ENCODE results near the gene MPLKIP.
"Not testable (repeated sequence)": the region's sequence is repeated elsewhere in the genome, so short reads cannot be mapped to it uniquely, and the experiment has no call there.

Gene MPLKIP

DNA sequence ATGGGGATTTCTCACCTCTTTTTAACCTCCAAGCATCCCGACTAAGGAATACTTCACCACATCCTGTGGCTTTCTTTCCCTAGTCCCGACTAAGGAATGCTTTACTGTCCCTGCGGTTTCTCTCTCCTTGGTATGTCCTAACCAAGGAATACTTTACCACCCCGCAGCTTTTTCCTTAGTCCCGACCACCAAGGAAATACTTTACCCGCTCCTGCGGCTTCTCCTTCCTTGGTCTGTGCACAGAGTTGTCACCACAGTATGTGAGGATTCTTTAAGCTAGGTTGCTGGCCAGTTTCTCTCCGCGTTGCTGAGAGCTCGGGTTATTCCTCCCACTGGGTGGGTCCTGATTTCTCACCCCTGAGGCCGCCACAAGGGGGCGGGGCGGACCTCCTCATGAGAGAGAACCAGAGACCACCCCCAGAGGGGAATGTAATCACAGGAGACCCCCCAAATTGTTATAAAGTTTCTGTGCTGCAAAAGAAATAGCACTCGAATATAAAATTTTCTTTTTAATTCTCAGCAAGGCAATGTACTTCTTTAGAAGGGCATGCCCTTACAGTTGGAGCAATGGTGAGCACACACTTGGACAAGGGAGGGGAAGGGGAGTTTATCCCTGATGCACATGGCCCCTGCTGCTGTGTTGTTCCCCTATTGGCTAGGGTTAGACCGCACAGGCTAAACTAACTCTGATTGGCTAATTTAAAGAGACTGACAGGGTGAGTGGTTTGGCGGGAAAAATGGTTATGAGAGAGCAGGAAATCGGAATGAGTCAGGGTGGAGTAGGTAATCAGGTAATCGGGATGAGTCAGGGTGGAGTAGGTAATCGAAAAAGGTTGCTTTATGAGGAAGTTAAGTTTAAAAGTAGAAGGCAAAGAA, 13.2 kb upstream of the MPLKIP start:
- peak overlapping the region in 1 of 3 experiments; percentile 1 for H3K27ac Mint-ChIP-seq
- TF ChIP-seq, protein P1, sequence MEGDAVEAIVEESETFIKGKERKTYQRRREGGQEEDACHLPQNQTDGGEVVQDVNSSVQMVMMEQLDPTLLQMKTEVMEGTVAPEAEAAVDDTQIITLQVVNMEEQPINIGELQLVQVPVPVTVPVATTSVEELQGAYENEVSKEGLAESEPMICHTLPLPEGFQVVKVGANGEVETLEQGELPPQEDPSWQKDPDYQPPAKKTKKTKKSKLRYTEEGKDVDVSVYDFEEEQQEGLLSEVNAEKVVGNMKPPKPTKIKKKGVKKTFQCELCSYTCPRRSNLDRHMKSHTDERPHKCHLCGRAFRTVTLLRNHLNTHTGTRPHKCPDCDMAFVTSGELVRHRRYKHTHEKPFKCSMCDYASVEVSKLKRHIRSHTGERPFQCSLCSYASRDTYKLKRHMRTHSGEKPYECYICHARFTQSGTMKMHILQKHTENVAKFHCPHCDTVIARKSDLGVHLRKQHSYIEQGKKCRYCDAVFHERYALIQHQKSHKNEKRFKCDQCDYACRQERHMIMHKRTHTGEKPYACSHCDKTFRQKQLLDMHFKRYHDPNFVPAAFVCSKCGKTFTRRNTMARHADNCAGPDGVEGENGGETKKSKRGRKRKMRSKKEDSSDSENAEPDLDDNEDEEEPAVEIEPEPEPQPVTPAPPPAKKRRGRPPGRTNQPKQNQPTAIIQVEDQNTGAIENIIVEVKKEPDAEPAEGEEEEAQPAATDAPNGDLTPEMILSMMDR (IDR thresholded peaks at IDR 0.05; ENCODE audit: unreplicated experiment in 3 of 3): no peak
- H3K9me3 Mint-ChIP-seq: no peaks in the 10 kb centered on the region
- no peaks in the 10 kb centered on the region for H3K27me3 Mint-ChIP-seq (ENCODE audit: low read depth)
- no peaks in the 10 kb centered on the region for H3K4me1 Mint-ChIP-seq
- no peak overlapping the region for H3K4me3 Mint-ChIP-seq
- peaks cover 4% of the 10 kb centered on the region for H3K36me3 Mint-ChIP-seq (ENCODE audit: low read depth)

DNA sequence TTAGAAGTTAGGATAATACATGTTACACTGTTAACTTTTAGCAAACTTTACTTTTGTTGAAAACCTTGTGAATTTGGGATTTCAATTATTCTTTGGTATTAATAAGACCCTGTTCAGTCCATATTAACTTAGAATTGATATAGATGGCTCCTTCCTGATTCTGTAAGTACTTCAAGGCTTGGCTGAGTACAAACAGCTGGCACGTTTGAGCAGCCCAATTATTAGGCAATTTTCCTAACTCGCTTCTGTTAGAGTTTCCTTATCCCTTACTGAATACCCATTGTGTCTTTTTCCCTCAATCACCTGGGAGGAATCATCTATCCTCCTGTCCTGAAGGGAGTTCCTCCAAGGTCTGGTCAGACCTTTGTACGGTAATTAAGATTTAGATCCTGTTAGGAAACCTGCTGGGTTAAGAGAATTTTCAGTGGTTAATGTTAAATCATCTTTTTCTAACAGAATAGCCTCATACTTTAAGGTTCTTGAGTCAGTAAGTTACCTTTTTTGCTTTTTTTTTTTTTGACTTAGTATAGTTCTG, 11.2 kb upstream of the MPLKIP start:
- not testable (repeated sequence) for H3K4me1 Mint-ChIP-seq; H3K36me3 Mint-ChIP-seq (ENCODE audit: low read depth); H3K9me3 Mint-ChIP-seq; H3K4me3 Mint-ChIP-seq; H3K27me3 Mint-ChIP-seq (ENCODE audit: low read depth)
- H3K27ac Mint-ChIP-seq: peak overlapping the region in 1 of 3 experiments; percentile 74

DNA sequence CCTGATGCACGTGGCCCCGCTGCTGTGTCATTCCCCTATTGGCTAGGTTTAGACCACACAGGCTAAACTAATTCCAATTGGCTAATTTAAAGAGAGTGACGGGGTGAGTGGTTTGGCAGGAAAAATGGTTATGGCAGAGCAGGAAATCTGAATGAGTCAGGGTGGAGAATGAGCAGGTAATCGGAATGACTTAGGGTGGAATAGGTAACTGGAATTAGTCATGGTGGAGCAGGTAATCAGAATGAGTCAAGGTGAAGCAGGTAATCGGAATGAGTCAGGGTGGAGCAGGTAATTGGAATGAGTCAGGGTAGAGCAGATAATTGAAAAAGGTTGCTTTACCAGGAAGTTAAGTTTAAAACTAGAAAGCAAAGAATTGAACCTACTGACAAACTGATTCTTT, 7.5 kb upstream of the MPLKIP start:
- not testable (repeated sequence) for H3K4me3 Mint-ChIP-seq; H3K9me3 Mint-ChIP-seq; H3K36me3 Mint-ChIP-seq (ENCODE audit: low read depth); H3K27ac Mint-ChIP-seq; H3K27me3 Mint-ChIP-seq (ENCODE audit: low read depth); H3K4me1 Mint-ChIP-seq

DNA sequence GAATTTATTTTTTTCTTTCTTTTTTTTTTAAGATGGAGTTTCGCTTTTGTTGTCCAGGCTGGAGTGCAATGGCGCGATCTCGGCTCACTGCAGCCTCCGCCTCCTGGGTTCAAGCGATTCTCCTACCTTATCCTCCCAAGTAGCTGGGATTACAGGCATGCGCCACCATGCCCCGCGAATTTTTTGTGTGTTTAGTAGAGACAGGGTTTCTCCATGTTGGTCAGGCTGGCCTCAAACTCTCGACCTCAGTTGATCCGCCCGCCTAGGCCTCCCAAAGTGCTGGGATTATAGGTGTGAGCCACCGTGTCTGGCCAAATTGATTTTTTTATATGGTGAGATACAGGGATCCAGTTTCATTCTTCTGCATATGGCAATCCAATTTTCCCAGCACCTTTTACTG, 5.5 kb upstream of the MPLKIP start:
- not testable (repeated sequence) for H3K9me3 Mint-ChIP-seq; H3K27ac Mint-ChIP-seq; H3K4me1 Mint-ChIP-seq; H3K4me3 Mint-ChIP-seq; H3K36me3 Mint-ChIP-seq (ENCODE audit: low read depth); H3K27me3 Mint-ChIP-seq (ENCODE audit: low read depth)

DNA sequence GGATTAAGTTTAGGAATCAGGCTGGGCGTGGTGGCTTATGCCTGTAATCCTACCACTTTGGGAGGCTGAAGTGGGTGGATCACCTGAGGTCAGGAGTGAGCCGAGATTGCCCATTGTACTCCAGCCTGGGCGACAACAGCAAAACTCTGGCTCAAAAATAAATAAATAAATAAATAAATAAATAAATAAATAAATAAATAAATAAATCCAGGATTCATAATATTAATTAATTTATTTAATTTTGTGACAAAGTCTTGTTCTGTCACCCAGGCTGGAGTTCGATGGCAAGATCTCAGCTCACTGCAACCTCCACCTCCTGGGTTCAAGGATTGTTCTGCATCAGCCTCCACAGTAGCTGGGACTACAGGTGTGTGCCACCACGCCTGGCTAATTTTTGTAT, 4.6 kb upstream of the MPLKIP start:
- Mint-ChIP-seq H3K27ac (no peak overlapping the region), H3K27me3 (ENCODE audit: low read depth) (peaks cover 4% of the 10 kb centered on the region), H3K4me3 (no peak overlapping the region), H3K9me3 (no peaks in the 10 kb centered on the region), H3K36me3 (ENCODE audit: low read depth) (peaks cover 3% of the 10 kb centered on the region), H3K4me1 (no peaks in the 10 kb centered on the region)
- TF ChIP-seq, protein P1 (IDR thresholded peaks at IDR 0.05; ENCODE audit: unreplicated experiment in 3 of 3): no peak

DNA sequence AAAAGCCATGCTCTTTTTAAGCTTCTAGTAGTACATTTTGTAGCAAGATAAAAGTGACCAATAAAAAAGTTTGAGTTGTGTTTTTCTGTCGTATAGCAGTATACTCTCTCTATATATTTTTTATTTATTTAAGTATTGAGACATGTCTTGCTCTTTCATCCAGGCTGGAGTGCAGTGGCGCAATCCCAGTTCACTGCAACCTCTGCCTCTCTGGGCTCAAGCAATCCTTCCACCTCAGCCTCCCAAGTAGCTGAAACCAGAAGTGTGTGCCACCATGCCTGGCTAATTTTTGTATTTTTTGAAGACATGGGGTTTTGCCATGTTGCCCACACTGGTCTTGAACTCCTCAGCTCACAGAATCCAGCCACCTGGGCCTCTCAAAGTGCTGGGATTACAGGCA, 3.1 kb upstream of the MPLKIP start:
- Mint-ChIP-seq H3K36me3 (ENCODE audit: low read depth) (peaks cover 3% of the 10 kb centered on the region), H3K9me3 (no peaks in the 10 kb centered on the region), H3K4me3 (peak overlapping the region; percentile 61 to 72 (median 68)), H3K4me1 (peaks cover 7% of the 10 kb centered on the region), H3K27ac (peak overlapping the region in 1 of 3 experiments; percentile 57), H3K27me3 (ENCODE audit: low read depth) (peaks cover 4% of the 10 kb centered on the region)
- TF ChIP-seq, protein P1 (IDR thresholded peaks at IDR 0.05; ENCODE audit: unreplicated experiment in 3 of 3): no peak

DNA sequence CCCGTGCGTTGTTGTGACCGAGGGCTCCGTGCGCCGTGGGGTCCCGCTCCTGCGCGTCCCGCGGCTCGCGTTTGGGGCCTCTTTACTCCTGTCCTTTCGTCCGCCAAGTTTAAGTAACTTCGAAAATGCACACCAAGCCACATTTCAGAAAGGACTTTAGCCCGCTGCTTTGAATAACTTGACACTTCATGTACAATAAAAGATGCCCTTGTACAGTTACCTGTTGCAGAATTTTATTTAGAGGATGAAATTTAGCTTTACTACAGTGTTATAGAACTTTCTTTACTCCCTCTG, 842 bp upstream of the MPLKIP start:
- peaks cover 4% of the 10 kb centered on the region for H3K27me3 Mint-ChIP-seq (ENCODE audit: low read depth)
- peak overlapping the region; percentile 72 to 96 (median 88) for H3K27ac Mint-ChIP-seq
- TF ChIP-seq, protein P1 (IDR thresholded peaks at IDR 0.05; ENCODE audit: unreplicated experiment in 3 of 3): no peak
- peaks cover 14% of the 10 kb centered on the region for H3K4me1 Mint-ChIP-seq
- no peaks in the 10 kb centered on the region for H3K9me3 Mint-ChIP-seq
- H3K36me3 Mint-ChIP-seq (ENCODE audit: low read depth): peaks cover 7% of the 10 kb centered on the region
- peak overlapping the region; percentile 89 to 93 (median 91) for H3K4me3 Mint-ChIP-seq

Data from nephron (organoid).